NB4 (cell line): ENCODE results near the gene CCDC60.

Experiments used
- CTCF ChIP-seq: IDR thresholded peaks from one replicate; pipeline ENCODE4 v1.5.1; 2012; ENCODE audit warnings: low read depth, low read length
- POLR2A ChIP-seq: IDR thresholded peaks from 2 replicates; pipeline ENCODE4 v1.6.1; 2011; ENCODE audit warnings: mild to moderate bottlenecking; ENCODE audit not compliant: insufficient read length; ENCODE audit errors: extremely low read depth
- TF ChIP-seq, protein P1 (sequence below): IDR thresholded peaks from 2 replicates; pipeline ENCODE4 v1.6.1; 2011; ENCODE audit warnings: low read depth, low read length

DNA sequence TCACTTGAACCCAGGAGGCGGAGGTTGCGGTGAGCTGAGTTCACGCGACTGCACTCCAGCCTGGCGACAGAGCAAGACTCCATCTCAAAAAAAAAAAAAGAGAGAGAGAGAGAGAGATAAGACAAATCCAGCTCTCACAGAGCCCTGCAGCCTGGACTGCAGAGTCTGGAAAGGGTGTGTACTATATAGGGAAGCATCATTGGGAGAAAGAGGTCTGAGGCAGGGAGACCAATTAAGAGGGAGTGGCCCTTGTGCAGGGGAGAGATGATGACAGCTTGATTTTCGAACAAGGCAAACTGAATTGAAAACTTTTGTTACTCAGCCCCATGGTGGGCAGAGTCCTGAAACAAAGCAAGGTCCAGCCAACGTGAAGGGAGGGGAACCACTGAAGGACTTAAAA is 116.2 kb downstream of the CCDC60 start:
- TF ChIP-seq CTCF, result no peak
- no peak for TF ChIP-seq POLR2A
- TF ChIP-seq, protein P1, sequence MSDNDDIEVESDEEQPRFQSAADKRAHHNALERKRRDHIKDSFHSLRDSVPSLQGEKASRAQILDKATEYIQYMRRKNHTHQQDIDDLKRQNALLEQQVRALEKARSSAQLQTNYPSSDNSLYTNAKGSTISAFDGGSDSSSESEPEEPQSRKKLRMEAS, result no peak
